Activated T-cell treated with anti-CD3 and anti-CD28 coated beads, Interleukin-2, amount 50 U/mL, for 4 hours (primary cell): Measurements from ENCODE around the gene RPUSD4. TPM values are rescaled to one million over a fixed set of nuclear protein-coding genes. Genes with fewer than 3 reads are reported as not detected.

Experiments used
- ATAC-seq, 2 donors: fragments of 200-7000 bp; cut with Tn5 transposase; one replicate each; pipeline ENCODE4 v1.10.0; 2021
- DNase-seq: peaks from one replicate; pipeline ENCODE4 v3.0.0-alpha.2; 2020
- H3K27me3 Mint-ChIP-seq: one replicate; pipeline ENCODE4 v1.8.0; 2021; ENCODE audit warnings: low read depth, mixed read lengths
- H3K36me3 Mint-ChIP-seq: one replicate; pipeline ENCODE4 v1.8.0; 2022; ENCODE audit warnings: mixed read lengths; ENCODE audit not compliant: insufficient read depth
- H3K4me1 Mint-ChIP-seq: one replicate; pipeline ENCODE4 v1.8.0; 2021; ENCODE audit warnings: low read depth, mixed read lengths
- H3K4me3 Mint-ChIP-seq: one replicate; pipeline ENCODE4 v1.8.0; 2021; ENCODE audit warnings: mild to moderate bottlenecking, moderate library complexity, mixed read lengths
- H3K9me3 Mint-ChIP-seq: one replicate; pipeline ENCODE4 v1.8.0; 2021; ENCODE audit warnings: mixed read lengths
- total RNA-seq, 3 donors: library from RNA; stranded (reverse); gene quantifications; one replicate each; pipeline ENCODE4 v1.2.1, GENCODE V29; 2021

RPUSD4 gene
- total RNA-seq, 3 donors from 2014 or later: 51.0 to 52.0 (median 51.4) TPM

DNA sequence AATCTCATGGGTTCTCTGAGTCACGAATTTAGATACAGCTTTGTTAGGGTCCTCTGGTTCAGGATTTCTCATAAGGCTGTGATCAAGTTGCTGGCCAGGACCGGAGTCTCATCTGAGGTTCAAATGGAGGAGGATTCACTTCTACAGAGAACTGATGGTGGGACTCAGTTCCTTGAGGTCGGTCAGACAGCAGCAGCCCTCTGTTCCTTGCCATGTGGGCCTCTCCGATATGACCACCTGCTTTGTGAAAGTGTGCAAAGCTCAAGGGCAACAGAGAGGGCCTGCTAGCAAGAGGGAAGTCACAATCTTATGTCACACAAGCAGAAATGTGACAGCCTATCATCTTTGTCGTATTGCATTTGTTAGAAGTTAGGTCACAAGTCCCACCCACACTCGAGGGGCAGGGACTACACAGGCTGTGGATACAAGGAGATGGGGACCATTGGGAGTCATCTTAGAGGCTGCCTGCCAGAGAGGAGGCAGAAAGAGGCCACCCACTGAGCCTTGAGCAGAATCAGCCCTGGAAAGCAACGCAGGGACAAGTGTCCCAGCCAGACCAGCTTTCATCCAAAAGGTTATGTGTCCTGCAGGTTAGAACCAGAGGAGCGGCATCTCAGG lies 34.5 kb downstream of the RPUSD4 start:
- H3K36me3 Mint-ChIP-seq: no peaks in the 10 kb centered on the region
- peaks cover 4% of the 10 kb centered on the region for H3K9me3 Mint-ChIP-seq
- DNase-seq (no peak), ATAC-seq (no peak)
- peaks cover 9% of the 10 kb centered on the region for H3K27me3 Mint-ChIP-seq
- H3K4me3 Mint-ChIP-seq: no peak overlapping the region
- no peaks in the 10 kb centered on the region for H3K4me1 Mint-ChIP-seq

DNA sequence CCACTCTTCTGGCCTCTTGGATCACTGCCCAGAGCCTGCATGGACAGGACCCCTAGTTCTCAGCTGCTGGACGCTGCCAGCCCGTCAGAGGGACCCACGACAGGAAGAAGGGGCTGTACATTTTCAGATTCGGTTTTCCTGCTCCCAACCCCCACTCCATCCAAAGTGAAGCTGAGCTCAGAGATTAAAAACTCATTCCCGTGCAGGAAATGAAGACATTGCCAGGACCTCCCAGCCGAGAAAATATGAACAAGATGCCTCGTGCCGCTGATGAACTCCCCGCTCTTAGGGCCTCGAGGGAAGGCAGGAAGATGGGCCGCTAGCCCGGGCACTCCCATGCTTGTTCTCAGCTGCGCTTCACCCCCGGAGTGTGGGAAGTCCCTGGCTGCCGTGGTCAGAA lies 36.1 kb downstream of the RPUSD4 start:
- H3K36me3 Mint-ChIP-seq: no peaks in the 10 kb centered on the region
- no peak for DNase-seq

DNA sequence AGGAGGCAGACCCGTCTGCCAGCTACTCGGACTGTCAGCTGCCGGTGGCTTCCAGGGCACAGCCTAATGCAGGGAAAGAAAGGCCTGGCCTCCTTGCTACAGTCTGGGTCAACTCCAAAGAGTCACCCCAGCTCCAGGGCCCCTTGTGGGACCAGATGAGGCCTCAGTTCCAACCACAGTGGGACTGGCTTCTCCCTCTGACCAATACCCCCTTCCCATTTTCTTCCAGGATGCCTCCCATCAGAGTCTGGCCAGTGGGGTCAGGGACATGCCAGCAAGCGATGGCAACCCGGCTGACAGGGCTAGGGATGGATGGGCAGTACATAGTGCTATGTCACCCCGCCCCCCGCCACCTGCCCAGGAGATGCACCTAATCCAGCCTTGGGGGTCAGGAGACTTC lies 36.6 kb downstream of the RPUSD4 start:
- Mint-ChIP-seq H3K27me3 (peaks cover 12% of the 10 kb centered on the region), H3K9me3 (no peaks in the 10 kb centered on the region), H3K36me3 (no peaks in the 10 kb centered on the region), H3K4me3 (no peak overlapping the region), H3K4me1 (no peaks in the 10 kb centered on the region)
- no peak for DNase-seq
- ATAC-seq: no peak

More for the DNA sequence above, 36.1 kb downstream of the RPUSD4 start:
- H3K4me1 Mint-ChIP-seq: no peaks in the 10 kb centered on the region
- no peaks in the 10 kb centered on the region for H3K9me3 Mint-ChIP-seq
- peaks cover 12% of the 10 kb centered on the region for H3K27me3 Mint-ChIP-seq
- no peak for ATAC-seq
- H3K4me3 Mint-ChIP-seq: no peak overlapping the region

DNA sequence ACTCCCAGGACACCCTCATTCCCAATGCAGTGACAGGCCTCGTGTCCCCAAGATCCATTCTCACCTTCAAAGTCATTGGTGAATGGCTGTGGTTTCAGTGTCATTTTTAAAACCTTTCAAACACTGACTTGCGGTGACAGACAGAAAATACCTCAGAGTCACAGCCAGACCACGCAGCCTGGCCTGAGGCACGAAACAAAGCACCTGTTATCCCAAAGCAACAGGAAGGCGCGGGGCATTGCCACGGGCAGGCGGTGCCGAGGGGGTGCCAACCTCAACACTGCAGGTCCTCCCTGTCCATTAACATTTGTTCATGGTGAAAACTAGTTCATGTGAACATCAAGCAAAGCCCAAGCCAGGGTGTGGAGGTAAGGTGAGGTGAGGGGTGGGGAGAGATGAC lies 38.2 kb downstream of the RPUSD4 start:
- Mint-ChIP-seq H3K4me3 (no peak overlapping the region), H3K27me3 (peaks cover 16% of the 10 kb centered on the region), H3K4me1 (no peaks in the 10 kb centered on the region), H3K36me3 (no peaks in the 10 kb centered on the region), H3K9me3 (no peaks in the 10 kb centered on the region)
- ATAC-seq (no peak), DNase-seq (no peak)

DNA sequence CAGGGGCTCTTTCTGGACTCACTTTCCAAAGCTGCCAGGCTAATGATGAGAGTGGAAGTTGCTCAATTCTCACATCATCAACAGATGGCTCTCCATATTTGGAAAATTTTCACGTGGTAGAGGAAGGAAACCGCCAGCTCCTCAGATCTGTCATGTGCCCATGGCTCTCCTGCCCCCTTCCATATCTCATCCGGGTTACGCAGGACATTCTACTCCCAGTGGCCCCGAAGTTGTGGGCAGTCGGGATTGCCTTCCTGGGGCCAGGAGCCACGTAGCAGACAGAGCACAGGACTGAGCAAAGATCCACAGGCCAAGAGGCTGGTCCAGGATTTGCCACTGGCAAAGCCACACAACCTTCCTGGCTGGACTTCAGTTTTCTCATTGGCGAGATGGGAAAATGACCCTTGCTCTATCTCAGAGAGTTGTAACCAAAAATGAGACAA lies 38.8 kb downstream of the RPUSD4 start:
- ATAC-seq: no peak
- no peak for DNase-seq

DNA sequence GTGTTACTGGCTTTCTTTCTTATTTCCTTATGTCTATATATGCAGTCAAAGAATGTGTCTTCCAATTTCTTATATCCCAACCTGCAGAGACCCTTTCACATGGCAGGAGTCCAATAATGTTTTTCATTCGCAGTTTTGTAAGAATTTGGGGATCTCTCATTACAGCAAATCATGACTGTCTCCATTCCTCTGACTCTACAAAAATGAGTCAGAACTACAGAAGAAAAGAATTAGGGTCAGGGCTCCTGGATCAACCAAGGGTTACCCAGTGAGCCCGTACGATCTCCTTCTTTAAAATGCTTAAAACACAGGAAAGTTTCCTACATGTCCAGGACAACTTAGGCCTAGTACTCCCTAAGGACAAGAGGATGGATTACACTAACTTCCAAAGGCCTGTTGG lies 42.2 kb downstream of the RPUSD4 start:
- no peak for ATAC-seq
- Mint-ChIP-seq H3K4me1 (no peaks in the 10 kb centered on the region), H3K9me3 (no peaks in the 10 kb centered on the region), H3K4me3 (no peak overlapping the region), H3K36me3 (no peaks in the 10 kb centered on the region), H3K27me3 (peaks cover 18% of the 10 kb centered on the region)
- DNase-seq: no peak

More for the DNA sequence above, 38.8 kb downstream of the RPUSD4 start:
- no peaks in the 10 kb centered on the region for H3K36me3 Mint-ChIP-seq
- no peak overlapping the region for H3K4me3 Mint-ChIP-seq
- H3K27me3 Mint-ChIP-seq: peaks cover 18% of the 10 kb centered on the region
- H3K9me3 Mint-ChIP-seq: no peaks in the 10 kb centered on the region
- H3K4me1 Mint-ChIP-seq: no peaks in the 10 kb centered on the region

DNA sequence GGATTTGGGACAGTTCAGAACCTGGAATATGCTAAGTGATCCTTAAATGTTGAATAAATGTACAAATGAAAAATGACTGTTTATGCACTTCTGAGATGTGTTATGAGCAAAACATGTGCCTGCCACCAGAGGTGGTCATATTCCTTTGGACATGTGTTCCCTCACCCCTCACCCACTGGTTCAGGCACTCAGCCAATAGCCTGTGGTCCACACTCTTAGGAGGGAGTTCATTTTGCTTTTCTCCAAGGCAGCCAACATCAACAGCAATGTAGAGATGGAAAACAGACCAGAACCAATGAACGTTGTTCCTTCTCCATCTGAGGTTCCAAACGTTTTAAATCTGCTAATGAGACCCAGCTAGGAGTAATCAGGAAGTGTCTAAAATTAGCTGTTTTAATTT lies 44.0 kb downstream of the RPUSD4 start:
- no peak overlapping the region for H3K4me3 Mint-ChIP-seq
- no peaks in the 10 kb centered on the region for H3K4me1 Mint-ChIP-seq
- DNase-seq (no peak), ATAC-seq (no peak)
- H3K27me3 Mint-ChIP-seq: peaks cover 13% of the 10 kb centered on the region
- no peaks in the 10 kb centered on the region for H3K9me3 Mint-ChIP-seq
- H3K36me3 Mint-ChIP-seq: no peaks in the 10 kb centered on the region

DNA sequence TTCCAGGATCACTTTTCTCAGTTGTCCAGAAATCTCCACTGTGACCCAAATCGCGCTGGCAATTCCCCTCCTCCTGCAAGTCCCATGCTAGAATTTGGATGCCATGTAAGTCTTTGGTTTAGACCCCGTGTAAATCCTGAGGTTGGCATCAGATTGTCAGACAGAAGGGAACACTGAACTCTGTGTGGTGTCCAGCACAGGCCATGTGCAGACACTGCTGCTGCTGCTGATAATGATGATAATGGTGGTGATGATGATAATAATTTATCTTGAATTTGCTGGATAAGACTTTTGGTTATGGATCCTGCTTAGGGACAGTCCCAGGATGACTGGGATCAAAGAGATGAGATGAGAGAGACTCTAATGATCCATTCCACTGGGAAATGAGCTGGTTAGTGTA lies 45.0 kb downstream of the RPUSD4 start:
- H3K36me3 Mint-ChIP-seq: no peaks in the 10 kb centered on the region
- H3K4me1 Mint-ChIP-seq: no peaks in the 10 kb centered on the region
- H3K27me3 Mint-ChIP-seq: peaks cover 10% of the 10 kb centered on the region
- ATAC-seq: no peak
- no peaks in the 10 kb centered on the region for H3K9me3 Mint-ChIP-seq
- no peak for DNase-seq
- H3K4me3 Mint-ChIP-seq: no peak overlapping the region

DNA sequence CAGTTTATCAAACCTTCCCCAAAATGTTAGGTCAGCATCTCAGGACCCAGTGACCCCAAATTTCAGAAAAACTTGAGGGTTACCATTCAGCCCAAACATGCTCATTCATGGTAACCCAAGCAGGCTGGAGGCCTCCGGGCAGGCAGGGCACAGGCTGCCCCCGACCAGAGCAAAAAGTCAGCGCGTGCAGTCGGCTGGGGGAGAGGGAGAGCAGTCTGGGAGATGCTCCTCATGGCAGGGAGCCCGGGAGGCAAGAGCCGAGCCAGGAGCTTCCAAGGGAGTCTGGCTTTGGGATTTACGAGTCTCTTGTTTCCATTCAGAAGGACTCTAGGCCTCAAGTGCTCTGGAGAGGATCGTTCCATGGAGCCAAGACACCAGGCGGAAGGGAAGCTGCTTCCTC lies 45.7 kb downstream of the RPUSD4 start:
- Mint-ChIP-seq H3K27me3 (peaks cover 8% of the 10 kb centered on the region), H3K36me3 (no peaks in the 10 kb centered on the region), H3K4me3 (no peak overlapping the region), H3K4me1 (no peaks in the 10 kb centered on the region), H3K9me3 (no peaks in the 10 kb centered on the region)
- no peak for ATAC-seq
- DNase-seq: no peak

DNA sequence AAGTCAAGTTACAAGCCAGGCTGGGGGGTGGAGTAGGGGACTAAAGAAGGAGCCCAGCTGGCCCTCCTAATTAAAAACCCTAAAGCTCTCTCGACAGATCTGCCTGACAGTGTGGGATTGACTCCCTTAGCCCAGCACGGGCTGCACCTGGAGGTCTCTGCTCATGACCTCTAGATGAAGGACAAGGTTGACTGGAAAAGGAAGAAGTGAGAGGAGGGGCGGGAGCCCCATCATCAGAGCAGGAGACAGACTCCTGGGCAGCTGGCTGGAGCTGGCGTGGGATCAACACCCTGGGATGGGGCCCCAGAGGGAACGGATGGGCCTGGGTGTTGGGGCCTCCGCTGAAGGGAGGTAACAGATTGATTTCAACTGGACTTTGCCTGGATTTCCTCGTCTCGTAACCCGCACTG lies 46.1 kb downstream of the RPUSD4 start:
- no peak overlapping the region for H3K4me3 Mint-ChIP-seq
- no peaks in the 10 kb centered on the region for H3K9me3 Mint-ChIP-seq
- DNase-seq (no peak), ATAC-seq (no peak)
- H3K36me3 Mint-ChIP-seq: no peaks in the 10 kb centered on the region
- H3K27me3 Mint-ChIP-seq: peaks cover 8% of the 10 kb centered on the region
- H3K4me1 Mint-ChIP-seq: no peaks in the 10 kb centered on the region

DNA sequence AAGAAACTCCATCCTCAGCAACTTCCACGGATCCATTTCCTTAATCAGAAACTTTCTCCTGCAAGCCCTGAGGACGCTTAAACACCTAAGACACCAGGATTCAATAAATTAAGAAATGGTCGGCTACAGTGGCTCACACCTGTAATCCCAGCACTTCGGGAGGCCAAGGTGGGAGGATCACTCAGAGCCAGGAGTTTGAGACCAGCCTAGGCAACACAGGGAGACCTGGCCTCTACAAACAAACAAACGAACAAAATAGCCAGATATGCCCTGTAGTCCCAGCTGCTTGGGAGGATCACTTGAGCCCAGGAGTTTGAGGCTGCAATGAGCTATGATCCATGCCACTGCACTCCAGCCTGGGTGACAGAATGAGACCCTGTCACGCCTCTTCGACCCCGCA lies 46.7 kb downstream of the RPUSD4 start:
- Mint-ChIP-seq H3K4me3 (no peak overlapping the region), H3K36me3 (no peaks in the 10 kb centered on the region), H3K4me1 (no peaks in the 10 kb centered on the region), H3K9me3 (no peaks in the 10 kb centered on the region), H3K27me3 (peaks cover 8% of the 10 kb centered on the region)
- no peak for ATAC-seq
- DNase-seq: no peak

DNA sequence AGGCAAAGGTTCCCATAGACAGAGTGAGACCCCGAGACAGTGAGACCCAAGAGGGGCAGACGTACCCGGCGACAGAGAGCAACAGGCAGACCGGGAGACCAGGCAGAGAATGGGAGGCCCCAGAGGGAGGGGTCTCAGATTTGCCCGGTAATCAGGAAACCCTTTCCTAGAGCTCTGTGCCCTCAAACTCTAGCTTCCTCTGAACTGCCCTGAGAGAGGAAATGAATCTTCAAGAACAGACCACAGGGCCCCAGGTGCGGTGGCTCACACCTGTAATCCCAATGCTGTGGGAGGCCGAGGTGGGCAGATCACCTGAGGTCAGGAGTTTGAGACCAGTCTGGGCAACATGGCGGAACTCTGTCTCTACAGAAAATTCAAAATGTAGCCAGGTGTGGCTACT lies 47.7 kb downstream of the RPUSD4 start:
- H3K36me3 Mint-ChIP-seq: no peaks in the 10 kb centered on the region
- H3K9me3 Mint-ChIP-seq: no peaks in the 10 kb centered on the region
- no peak for ATAC-seq
- peaks cover 8% of the 10 kb centered on the region for H3K27me3 Mint-ChIP-seq
- no peak overlapping the region for H3K4me3 Mint-ChIP-seq
- H3K4me1 Mint-ChIP-seq: no peaks in the 10 kb centered on the region
- no peak for DNase-seq

DNA sequence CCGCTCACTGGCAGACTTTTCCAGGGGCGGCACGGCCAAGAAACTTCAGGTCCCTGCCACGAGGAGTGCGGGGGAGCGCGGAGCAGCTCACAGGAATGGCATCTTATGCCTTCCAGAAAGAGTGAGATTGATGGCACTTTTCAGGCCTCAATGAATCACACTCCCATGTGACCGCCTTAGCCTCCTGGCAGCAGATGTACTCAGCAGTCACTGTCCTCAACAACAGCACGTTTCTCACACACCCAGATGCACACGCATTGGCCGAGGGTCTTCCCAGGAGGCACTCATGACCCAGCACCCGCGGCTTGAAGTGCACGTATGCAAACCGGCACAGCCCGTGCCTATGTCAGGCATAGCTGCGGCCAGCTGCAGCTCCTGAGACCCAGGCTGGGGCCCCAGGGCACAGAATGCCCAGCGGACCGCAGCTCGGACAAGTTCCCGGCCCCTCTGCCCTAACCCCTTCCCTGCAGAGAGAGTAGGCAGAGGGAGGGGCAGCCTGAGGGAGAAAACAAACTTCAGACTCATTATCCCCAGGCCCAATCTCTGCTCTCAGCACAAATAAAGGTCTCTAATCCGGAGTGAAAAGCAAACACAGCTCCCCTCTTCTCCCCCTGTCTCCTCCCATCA lies 48.3 kb downstream of the RPUSD4 start:
- Mint-ChIP-seq H3K4me3 (no peak overlapping the region), H3K9me3 (no peaks in the 10 kb centered on the region), H3K27me3 (peaks cover 3% of the 10 kb centered on the region), H3K36me3 (no peaks in the 10 kb centered on the region), H3K4me1 (no peaks in the 10 kb centered on the region)
- ATAC-seq: no peak
- DNase-seq: no peak

DNA sequence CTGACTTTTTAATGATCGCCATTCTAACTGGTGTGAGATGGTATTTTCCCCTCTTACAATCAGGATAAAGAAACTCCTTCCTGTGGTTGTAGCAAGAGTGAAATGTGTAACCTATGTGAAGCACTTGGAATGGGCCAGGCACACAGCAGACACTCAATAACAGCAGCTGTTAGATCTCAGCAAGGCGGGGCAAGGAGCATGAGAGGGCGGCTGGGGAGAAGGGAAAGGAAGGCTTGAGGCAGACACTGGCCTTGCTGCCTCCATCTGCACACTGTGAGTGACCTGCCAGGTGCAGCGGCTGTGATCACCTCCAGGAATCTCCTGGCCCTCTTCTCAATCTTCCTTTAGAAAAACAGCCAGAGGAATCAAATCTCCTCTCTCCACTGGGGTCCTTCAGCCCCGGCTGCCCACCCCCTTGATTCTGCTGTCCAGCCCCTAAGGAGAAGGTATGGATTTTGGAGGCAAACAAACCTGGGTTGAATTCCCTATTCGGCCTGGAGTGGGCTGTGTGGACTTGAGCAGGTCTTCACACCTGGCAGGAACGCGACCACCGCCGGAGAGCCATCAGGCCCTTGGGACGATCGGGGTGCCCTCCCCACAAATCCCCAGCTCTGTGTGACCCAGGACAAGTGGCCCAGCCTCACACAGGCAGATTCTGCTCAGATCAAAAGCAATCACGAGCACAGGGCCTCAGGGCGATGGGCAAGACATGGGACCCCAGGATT lies 49.0 kb downstream of the RPUSD4 start:
- Mint-ChIP-seq H3K27me3 (peaks cover 2% of the 10 kb centered on the region), H3K4me3 (no peak overlapping the region), H3K4me1 (no peaks in the 10 kb centered on the region), H3K9me3 (no peaks in the 10 kb centered on the region), H3K36me3 (no peaks in the 10 kb centered on the region)
- ATAC-seq (no peak), DNase-seq (no peak)

DNA sequence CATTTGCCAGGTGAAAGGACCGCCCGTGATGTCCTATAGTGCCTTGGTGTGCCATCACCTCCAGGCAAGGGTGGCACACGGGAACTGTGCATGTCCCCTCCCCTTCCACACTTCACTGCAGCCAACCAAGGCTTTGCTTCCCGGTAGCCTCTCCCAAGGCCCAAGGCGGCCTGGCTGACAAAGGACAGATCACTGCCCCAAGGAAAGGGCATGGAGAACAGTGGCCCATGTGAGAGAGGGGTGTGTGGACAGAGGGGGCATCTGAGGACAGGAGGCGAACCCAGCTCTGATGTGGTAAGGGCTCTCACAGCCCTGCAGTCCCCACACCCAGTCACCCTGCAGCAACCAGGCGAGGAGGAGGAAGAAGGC lies 50.4 kb downstream of the RPUSD4 start:
- no peaks in the 10 kb centered on the region for H3K4me1 Mint-ChIP-seq
- H3K9me3 Mint-ChIP-seq: no peaks in the 10 kb centered on the region
- no peaks in the 10 kb centered on the region for H3K36me3 Mint-ChIP-seq
- DNase-seq (no peak), ATAC-seq (no peak)
- H3K27me3 Mint-ChIP-seq: peaks cover 2% of the 10 kb centered on the region
- no peak overlapping the region for H3K4me3 Mint-ChIP-seq
